Measurements from ENCODE around the gene ZSWIM5.

- TF ChIP-seq POLR2AphosphoS5 (IDR thresholded peaks at IDR 0.05; ENCODE audit: low read depth, low read length): no peak
- TF ChIP-seq REST (IDR thresholded peaks at IDR 0.05; ENCODE audit: insufficient read depth in 1 of 2, low read depth in 2 of 2, low read length in 2 of 2): no peak
- no peak for TF ChIP-seq SIN3A (IDR thresholded peaks at IDR 0.05; ENCODE audit: borderline replicate concordance, insufficient read depth, low read length)
- TF ChIP-seq TAF1 (IDR thresholded peaks at IDR 0.05; ENCODE audit: borderline replicate concordance, insufficient read depth, low read length): no peak
- TF ChIP-seq FOXP2 (optimal IDR thresholded peaks at IDR 0.05; ENCODE audit: borderline replicate concordance, extremely low read depth, extremely low read length, insufficient read depth): no peak
Observed at GRCh38 chr1:45051005-45051772, 155.2 kb downstream of the ZSWIM5 start.

All from PFSK-1 (cell line).